NB4 (cell line): ENCODE data around the gene SORBS1.

ENCODE experiments used
- DNase-seq: peaks from one replicate; pipeline ENCODE4 v3.0.0; 2010; ENCODE audit warnings: low read depth
- H3K4me3 ChIP-seq: one replicate; pipeline ENCODE4 v1.5.1; 2011; ENCODE audit warnings: mild to moderate bottlenecking, low read depth, low read length, moderate library complexity
- MAX ChIP-seq: IDR thresholded peaks from 2 replicates; pipeline ENCODE4 v1.6.1; 2011; ENCODE audit warnings: low read depth, low read length
- MYC ChIP-seq: IDR thresholded peaks from 2 replicates; pipeline ENCODE4 v1.6.1; 2011; ENCODE audit warnings: low read depth, low read length
- POLR2A ChIP-seq: IDR thresholded peaks from 2 replicates; pipeline ENCODE4 v1.6.1; 2011; ENCODE audit warnings: mild to moderate bottlenecking; ENCODE audit not compliant: insufficient read length; ENCODE audit errors: extremely low read depth
- TF ChIP-seq, protein P1 (sequence below): IDR thresholded peaks from one replicate; pipeline ENCODE4 v1.5.1; 2012; ENCODE audit warnings: low read depth, low read length

SORBS1 gene

DNA sequence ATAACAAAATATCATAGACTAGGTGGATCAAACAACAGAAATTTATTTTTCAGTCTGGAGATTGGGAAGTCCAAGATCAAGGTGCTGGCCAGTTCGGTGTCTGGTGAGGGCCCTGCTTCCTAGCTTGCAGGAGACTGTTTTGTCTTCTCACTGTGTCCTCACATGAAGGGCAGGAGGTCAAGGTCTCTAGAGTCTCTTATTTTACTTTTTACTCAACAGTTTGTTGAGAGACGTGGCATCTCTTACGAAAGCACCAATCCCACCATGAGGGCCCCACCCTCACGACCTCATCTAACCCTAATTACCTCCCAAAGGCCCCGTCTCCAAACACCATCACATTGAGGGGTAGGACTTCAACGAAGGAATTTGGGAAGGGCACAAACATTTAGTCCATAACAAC is 41.2 kb upstream of the SORBS1 start:
- no peak overlapping the region for H3K4me3 ChIP-seq
- peak; percentile 31 for DNase-seq
- no peak for TF ChIP-seq MAX
- no peak for TF ChIP-seq POLR2A
- TF ChIP-seq MYC, result no peak
- TF ChIP-seq, protein P1, sequence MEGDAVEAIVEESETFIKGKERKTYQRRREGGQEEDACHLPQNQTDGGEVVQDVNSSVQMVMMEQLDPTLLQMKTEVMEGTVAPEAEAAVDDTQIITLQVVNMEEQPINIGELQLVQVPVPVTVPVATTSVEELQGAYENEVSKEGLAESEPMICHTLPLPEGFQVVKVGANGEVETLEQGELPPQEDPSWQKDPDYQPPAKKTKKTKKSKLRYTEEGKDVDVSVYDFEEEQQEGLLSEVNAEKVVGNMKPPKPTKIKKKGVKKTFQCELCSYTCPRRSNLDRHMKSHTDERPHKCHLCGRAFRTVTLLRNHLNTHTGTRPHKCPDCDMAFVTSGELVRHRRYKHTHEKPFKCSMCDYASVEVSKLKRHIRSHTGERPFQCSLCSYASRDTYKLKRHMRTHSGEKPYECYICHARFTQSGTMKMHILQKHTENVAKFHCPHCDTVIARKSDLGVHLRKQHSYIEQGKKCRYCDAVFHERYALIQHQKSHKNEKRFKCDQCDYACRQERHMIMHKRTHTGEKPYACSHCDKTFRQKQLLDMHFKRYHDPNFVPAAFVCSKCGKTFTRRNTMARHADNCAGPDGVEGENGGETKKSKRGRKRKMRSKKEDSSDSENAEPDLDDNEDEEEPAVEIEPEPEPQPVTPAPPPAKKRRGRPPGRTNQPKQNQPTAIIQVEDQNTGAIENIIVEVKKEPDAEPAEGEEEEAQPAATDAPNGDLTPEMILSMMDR, result no peak

GRCh38 chr10:95601116-95601719 is 40.0 kb upstream of the SORBS1 start:
- DNase-seq, result peak; percentile 80
- H3K4me3 ChIP-seq, result no peak overlapping the region
- TF ChIP-seq, protein P1, result peak; percentile 97
- TF ChIP-seq MAX (no peak), POLR2A (no peak), MYC (no peak)

GRCh38 chr10:95600158-95600557 is 39.0 kb upstream of the SORBS1 start:
- no peak for TF ChIP-seq POLR2A
- TF ChIP-seq MYC, result no peak
- TF ChIP-seq MAX, result no peak
- TF ChIP-seq, protein P1, result no peak
- DNase-seq, result no peak
- H3K4me3 ChIP-seq, result no peak overlapping the region

GRCh38 chr10:95597788-95598187 is 36.6 kb upstream of the SORBS1 start:
- TF ChIP-seq POLR2A, result no peak
- no peak for TF ChIP-seq MYC
- no peak for TF ChIP-seq MAX
- TF ChIP-seq, protein P1, result no peak
- DNase-seq, result no peak
- H3K4me3 ChIP-seq, result no peak overlapping the region

- DNase-seq, result no peak
- no peak overlapping the region for H3K4me3 ChIP-seq
- TF ChIP-seq POLR2A (no peak), MYC (no peak)
Observed at GRCh38 chr10:95588025-95588424, 26.9 kb upstream of the SORBS1 start.

DNA sequence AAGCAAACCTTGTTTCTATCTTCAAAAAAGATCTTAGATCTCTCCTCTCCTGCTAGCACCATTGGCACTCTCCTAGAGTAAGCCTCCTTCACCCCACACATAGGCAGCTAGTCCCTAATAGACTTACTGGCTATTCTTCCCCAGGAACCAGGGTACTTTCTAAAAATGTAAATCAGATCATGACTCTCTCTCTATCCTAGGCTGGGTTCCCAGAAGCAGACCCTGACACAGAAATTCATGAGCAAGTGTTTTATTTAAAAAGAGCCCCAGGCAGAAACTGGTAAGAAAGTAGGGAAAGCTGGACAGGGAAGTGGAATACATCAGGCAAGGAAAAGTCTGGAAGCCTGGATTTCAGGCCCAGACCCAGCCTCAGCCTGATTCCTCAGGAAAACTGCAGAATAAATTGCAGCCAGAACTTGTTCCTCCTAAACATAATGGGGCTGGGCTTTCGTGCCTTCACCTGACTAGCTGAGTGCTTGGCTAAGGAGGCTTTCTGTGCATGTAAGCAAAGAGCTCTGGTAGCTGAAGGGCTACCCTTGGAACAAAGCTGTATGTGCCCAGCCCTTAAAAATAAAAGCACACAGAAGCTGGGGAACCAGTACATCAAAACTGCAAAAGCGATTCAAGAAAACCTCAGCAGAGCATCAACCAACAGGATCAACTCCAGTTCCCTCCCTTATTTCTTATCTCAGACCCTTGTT is 18.8 kb upstream of the SORBS1 start:
- TF ChIP-seq, protein P1, result no peak
- TF ChIP-seq POLR2A (no peak), MAX (no peak), MYC (no peak)
- no peak overlapping the region for H3K4me3 ChIP-seq
- no peak for DNase-seq
